HEK293 (cell line): ENCODE data around the gene TCF12.

ENCODE experiments used
- CTCF ChIA-PET: fragments of 350-600 bp; formaldehyde crosslinking; extraction: SDS; loops from one replicate; lab custom pipeline; 2021; ENCODE audit warnings: antibody characterized with exemption; lab: Yijun Ruan, JAX
- POLR2A ChIA-PET: fragments of 300-600 bp; formaldehyde crosslinking; extraction: SDS; loops from one replicate; lab custom pipeline; 2020; ENCODE audit warnings: antibody characterized with exemption, inconsistent platforms; lab: Yijun Ruan, JAX
- H3K27ac ChIP-seq: fragments of 200-500 bp; sonication (Bioruptor generic); 2 replicates; pipeline ENCODE4 v1.5.1; 2014; ENCODE audit warnings: low read depth, low read length, control low read depth, inconsistent platforms; ENCODE audit errors: extremely low read depth
- H3K36me3 ChIP-seq, 2 experiments: fragments of 200-500 bp in 1 of 2; sonication (Bioruptor generic) in 1 of 2; 1 replicate in 1 of 2; 2 replicates in 1 of 2; pipeline ENCODE4 v1.5.1; 2014 to 2017; ENCODE audit warnings: inconsistent platforms in 2 of 2, low read length in 2 of 2; ENCODE audit not compliant: control insufficient read depth in 2 of 2, insufficient read depth in 1 of 2
- H3K4me1 ChIP-seq: fragments of 200-500 bp; sonication (Bioruptor generic); 2 replicates; pipeline ENCODE4 v1.5.1; 2014; ENCODE audit warnings: mild to moderate bottlenecking, low read length, inconsistent platforms; ENCODE audit not compliant: control insufficient read depth, insufficient read depth
- H3K4me3 ChIP-seq: 2 replicates; pipeline ENCODE4 v1.5.1; 2011; ENCODE audit warnings: low read depth, mild to moderate bottlenecking, control low read depth, low read length, moderate library complexity
- H3K9me3 ChIP-seq: fragments of 200-500 bp; sonication (Bioruptor generic); 2 replicates; pipeline ENCODE4 v1.5.1; 2014; ENCODE audit warnings: low read depth, low read length, inconsistent platforms; ENCODE audit not compliant: control insufficient read depth, insufficient read depth
- BCL11B ChIP-seq: fragments of 450-650 bp; formaldehyde crosslinking; IDR thresholded peaks from 2 replicates; pipeline ENCODE4 v1.5.1; 2016; ENCODE audit warnings: low read depth, missing biosample characterization, missing genetic modification characterization
- HIC1 ChIP-seq: fragments of 450-650 bp; formaldehyde crosslinking; IDR thresholded peaks from 2 replicates; pipeline ENCODE4 v1.5.1; 2016; ENCODE audit warnings: missing biosample characterization, missing genetic modification characterization
- KLF8 ChIP-seq: fragments of 450-650 bp; formaldehyde crosslinking; IDR thresholded peaks from 2 replicates; pipeline ENCODE4 v1.5.1; 2016; ENCODE audit warnings: missing biosample characterization, missing genetic modification characterization
- RBAK ChIP-seq: fragments of 450-650 bp; formaldehyde crosslinking; IDR thresholded peaks from 2 replicates; pipeline ENCODE4 v1.5.1; 2016; ENCODE audit warnings: missing biosample characterization, missing genetic modification characterization
- SCRT2 ChIP-seq: fragments of 450-650 bp; formaldehyde crosslinking; IDR thresholded peaks from 2 replicates; pipeline ENCODE4 v1.5.1; 2016; ENCODE audit warnings: missing biosample characterization, missing genetic modification characterization
- TCF7L2 ChIP-seq: IDR thresholded peaks from 2 replicates; pipeline ENCODE4 v1.6.1; 2011; ENCODE audit warnings: low read depth, mild to moderate bottlenecking, inconsistent platforms, low read length, moderate library complexity, borderline replicate concordance
- TRIM28 ChIP-seq: IDR thresholded peaks from 2 replicates; pipeline ENCODE4 v1.6.1; 2011; ENCODE audit warnings: low read length, control low read depth, borderline replicate concordance
- ZBTB20 ChIP-seq: fragments of 450-650 bp; formaldehyde crosslinking; IDR thresholded peaks from 2 replicates; pipeline ENCODE4 v1.5.1; 2016; ENCODE audit warnings: missing biosample characterization, missing genetic modification characterization
- ZFP3 ChIP-seq: fragments of 450-650 bp; formaldehyde crosslinking; IDR thresholded peaks from 2 replicates; pipeline ENCODE4 v1.5.1; 2016; ENCODE audit warnings: low read depth, missing biosample characterization, missing genetic modification characterization
- ZNF146 ChIP-seq: fragments of 450-650 bp; formaldehyde crosslinking; IDR thresholded peaks from 2 replicates; pipeline ENCODE4 v1.5.1; 2016; ENCODE audit warnings: missing biosample characterization, missing genetic modification characterization
- ZNF19 ChIP-seq: fragments of 450-650 bp; formaldehyde crosslinking; IDR thresholded peaks from 2 replicates; pipeline ENCODE4; 2016; ENCODE audit warnings: missing biosample characterization, missing genetic modification characterization, low read depth
- ZNF239 ChIP-seq: fragments of 450-650 bp; formaldehyde crosslinking; IDR thresholded peaks from 2 replicates; pipeline ENCODE4 v1.5.1; 2016; ENCODE audit warnings: missing biosample characterization, missing genetic modification characterization
- ZNF292 ChIP-seq: fragments of 450-650 bp; formaldehyde crosslinking; IDR thresholded peaks from 2 replicates; pipeline ENCODE4 v1.5.1; 2016; ENCODE audit warnings: low read depth, missing biosample characterization, missing genetic modification characterization, borderline replicate concordance
- ZNF426 ChIP-seq: fragments of 450-650 bp; formaldehyde crosslinking; IDR thresholded peaks from 2 replicates; pipeline ENCODE4 v1.5.1; 2017; ENCODE audit warnings: missing biosample characterization, missing genetic modification characterization, mild to moderate bottlenecking, inconsistent platforms, moderate library complexity
- ZNF530 ChIP-seq: fragments of 450-650 bp; formaldehyde crosslinking; IDR thresholded peaks from 2 replicates; pipeline ENCODE4 v1.5.1; 2016; ENCODE audit warnings: low read depth, missing biosample characterization, missing genetic modification characterization
- ZNF548 ChIP-seq: fragments of 450-650 bp; formaldehyde crosslinking; IDR thresholded peaks from 2 replicates; pipeline ENCODE4 v1.5.1; 2016; ENCODE audit warnings: missing biosample characterization, missing genetic modification characterization
- ZNF549 ChIP-seq: fragments of 450-650 bp; IDR thresholded peaks from 2 replicates; pipeline ENCODE4 v1.5.1; 2018; ENCODE audit warnings: missing biosample characterization, missing genetic modification characterization, mild to moderate bottlenecking, inconsistent platforms, moderate library complexity
- ZNF558 ChIP-seq: fragments of 450-650 bp; formaldehyde crosslinking; IDR thresholded peaks from 2 replicates; pipeline ENCODE4 v1.5.1; 2016; ENCODE audit warnings: missing biosample characterization, missing genetic modification characterization
- ZNF560 ChIP-seq: fragments of 450-650 bp; formaldehyde crosslinking; IDR thresholded peaks from 2 replicates; pipeline ENCODE4 v1.5.1; 2017; ENCODE audit warnings: missing biosample characterization, missing genetic modification characterization, borderline replicate concordance
- ZNF626 ChIP-seq: fragments of 450-650 bp; sonication (Bioruptor Pico); formaldehyde crosslinking; IDR thresholded peaks from 2 replicates; pipeline ENCODE4 v1.5.1; 2018; ENCODE audit warnings: missing biosample characterization, missing genetic modification characterization, inconsistent platforms
- ZNF677 ChIP-seq: fragments of 450-650 bp; IDR thresholded peaks from 2 replicates; pipeline ENCODE4 v1.5.0; 2018; ENCODE audit warnings: missing biosample characterization, mild to moderate bottlenecking, missing genetic modification characterization, moderate library complexity
- TF ChIP-seq, protein P1 (sequence below): fragments of 450-650 bp; formaldehyde crosslinking; IDR thresholded peaks from 2 replicates; pipeline ENCODE4 v1.5.1; 2016; ENCODE audit warnings: missing biosample characterization, missing genetic modification characterization
- TF ChIP-seq, protein P2 (sequence below): fragments of 450-650 bp; formaldehyde crosslinking; IDR thresholded peaks from 2 replicates; pipeline ENCODE4 v1.5.1; 2016; ENCODE audit warnings: missing biosample characterization, missing genetic modification characterization

TCF12 gene

DNA sequence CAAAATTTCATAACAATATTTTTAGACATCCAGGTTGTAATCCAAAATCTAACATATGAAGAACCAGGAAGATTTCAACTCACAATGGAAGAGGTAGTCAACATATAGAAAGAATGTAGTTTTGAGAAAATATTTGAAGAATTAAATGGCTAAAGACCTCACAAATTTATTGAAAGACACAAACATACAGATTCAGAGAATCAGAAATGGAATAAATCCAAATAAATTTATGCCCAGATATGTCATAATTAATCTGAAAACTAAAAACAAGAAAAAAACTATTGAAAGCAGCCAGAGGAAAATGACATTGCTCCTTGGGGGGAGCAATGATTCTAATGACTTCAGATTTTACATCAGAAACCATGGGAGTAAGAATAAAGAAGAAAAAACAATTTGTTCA lies 75.8 kb downstream of the TCF12 start:
- TF ChIP-seq ZNF558 (tag by site-specific recombination), result peak; percentile 95
- no peak for TF ChIP-seq SCRT2
- TF ChIP-seq BCL11B, result no peak
- Histone ChIP-seq H3K4me1 (0 out of 2 replicates have a peak, but pooled peaks cover 3% of the 10 kb centered on the region), H3K4me3 (no peak overlapping the region), H3K9me3 (no peaks in the 10 kb centered on the region), H3K27ac (no peak overlapping the region), H3K36me3 (no peaks in the 10 kb centered on the region)
- ChIA-PET CTCF (no interaction called here), POLR2A (no interaction called here)

- Histone ChIP-seq H3K4me1 (no peaks in the 10 kb centered on the region), H3K9me3 (no peaks in the 10 kb centered on the region), H3K27ac (no peak overlapping the region), H3K4me3 (no peak overlapping the region), H3K36me3 (no peaks in the 10 kb centered on the region)
- ChIA-PET POLR2A (no interaction called here), CTCF (interaction anchor here (0.6 to 1.0 kb wide), 3 partner anchors 66 to 534 kb away, joined by 3 to 4 read pairs (median 4); no protein-coding TSS in a partner anchor)
- TF ChIP-seq ZNF19 (tag by site-specific recombination) (no peak), ZNF239 (no peak), ZNF426 (tag by site-specific recombination) (no peak), ZNF530 (tag by site-specific recombination) (no peak)
Observed at GRCh38 chr15:56996093-56996492, 77.6 kb downstream of the TCF12 start.

GRCh38 chr15:56996746-56997470 lies 78.5 kb downstream of the TCF12 start:
- TF ChIP-seq ZNF146 (tag by site-specific recombination), result peak; percentile 73
- no peak for TF ChIP-seq ZFP3 (tag by site-specific recombination)
- TF ChIP-seq, all 188 proteins: peak for 1
- no peak overlapping the region for H3K27ac ChIP-seq
- no peaks in the 10 kb centered on the region for H3K4me1 ChIP-seq
- no peaks in the 10 kb centered on the region for H3K9me3 ChIP-seq
- H3K36me3 ChIP-seq, result no peaks in the 10 kb centered on the region
- ChIA-PET CTCF (interaction anchor here (0.6 to 0.8 kb wide), 3 partner anchors 162 to 1794 kb away, joined by 3 to 4 read pairs (median 4); no protein-coding TSS in a partner anchor), POLR2A (no interaction called here)
- H3K4me3 ChIP-seq, result no peak overlapping the region

DNA sequence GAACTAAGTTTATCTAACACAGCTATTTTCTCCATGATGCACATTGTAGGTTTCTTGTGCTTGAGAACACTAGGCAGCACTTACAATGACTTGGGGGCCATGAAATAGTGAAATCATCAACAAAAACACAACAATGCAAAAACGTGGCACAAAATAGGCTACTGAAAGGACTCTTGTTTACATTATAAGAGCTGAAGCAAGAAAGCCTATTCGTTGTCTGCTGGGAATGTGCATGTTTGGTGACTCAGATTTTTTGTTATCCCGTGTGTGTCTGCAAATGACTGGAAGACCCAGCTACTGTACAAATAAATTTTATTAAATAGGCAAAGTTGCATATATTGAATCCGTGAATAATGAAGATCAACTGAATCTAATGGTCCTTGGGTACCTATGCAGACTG lies 85.0 kb downstream of the TCF12 start:
- TF ChIP-seq, protein P1, sequence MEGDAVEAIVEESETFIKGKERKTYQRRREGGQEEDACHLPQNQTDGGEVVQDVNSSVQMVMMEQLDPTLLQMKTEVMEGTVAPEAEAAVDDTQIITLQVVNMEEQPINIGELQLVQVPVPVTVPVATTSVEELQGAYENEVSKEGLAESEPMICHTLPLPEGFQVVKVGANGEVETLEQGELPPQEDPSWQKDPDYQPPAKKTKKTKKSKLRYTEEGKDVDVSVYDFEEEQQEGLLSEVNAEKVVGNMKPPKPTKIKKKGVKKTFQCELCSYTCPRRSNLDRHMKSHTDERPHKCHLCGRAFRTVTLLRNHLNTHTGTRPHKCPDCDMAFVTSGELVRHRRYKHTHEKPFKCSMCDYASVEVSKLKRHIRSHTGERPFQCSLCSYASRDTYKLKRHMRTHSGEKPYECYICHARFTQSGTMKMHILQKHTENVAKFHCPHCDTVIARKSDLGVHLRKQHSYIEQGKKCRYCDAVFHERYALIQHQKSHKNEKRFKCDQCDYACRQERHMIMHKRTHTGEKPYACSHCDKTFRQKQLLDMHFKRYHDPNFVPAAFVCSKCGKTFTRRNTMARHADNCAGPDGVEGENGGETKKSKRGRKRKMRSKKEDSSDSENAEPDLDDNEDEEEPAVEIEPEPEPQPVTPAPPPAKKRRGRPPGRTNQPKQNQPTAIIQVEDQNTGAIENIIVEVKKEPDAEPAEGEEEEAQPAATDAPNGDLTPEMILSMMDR (tag by site-specific recombination), result no peak
- TF ChIP-seq ZNF548 (tag by site-specific recombination) (no peak), ZNF292 (tag by site-specific recombination) (no peak), HIC1 (tag by site-specific recombination) (no peak), KLF8 (no peak), ZBTB20 (tag by site-specific recombination) (no peak), ZNF560 (tag by site-specific recombination) (no peak), TRIM28 (no peak), RBAK (no peak), TCF7L2 (no peak), ZNF549 (no peak), ZNF626 (tag by site-specific recombination) (no peak), ZNF677 (no peak), ZFP3 (tag by site-specific recombination) (no peak)
- TF ChIP-seq, protein P2, sequence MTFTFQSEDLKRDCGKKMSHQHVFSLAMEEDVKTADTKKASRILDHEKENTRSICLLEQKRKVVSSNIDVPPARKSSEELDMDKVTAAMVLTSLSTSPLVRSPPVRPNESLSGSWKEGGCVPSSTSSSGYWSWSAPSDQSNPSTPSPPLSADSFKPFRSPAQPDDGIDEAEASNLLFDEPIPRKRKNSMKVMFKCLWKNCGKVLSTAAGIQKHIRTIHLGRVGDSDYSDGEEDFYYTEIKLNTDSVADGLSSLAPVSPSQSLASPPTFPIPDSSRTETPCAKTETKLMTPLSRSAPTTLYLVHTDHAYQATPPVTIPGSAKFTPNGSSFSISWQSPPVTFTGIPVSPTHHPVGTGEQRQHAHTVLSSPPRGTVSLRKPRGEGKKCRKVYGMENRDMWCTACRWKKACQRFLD (tag by site-specific recombination), result no peak

More for the DNA sequence above, 85.0 kb downstream of the TCF12 start:
- H3K4me3 ChIP-seq, result no peak overlapping the region
- H3K36me3 ChIP-seq, result no peaks in the 10 kb centered on the region
- no peak overlapping the region for H3K27ac ChIP-seq
- ChIA-PET CTCF (interaction anchor here (0.6 kb wide), 2 partner anchors 54 to 514 kb away, joined by 3 to 8 read pairs; no protein-coding TSS in a partner anchor), POLR2A (interaction anchor here (0.5 kb wide), 1 partner anchor 192 kb away, joined by 4 read pairs; no protein-coding TSS in a partner anchor)
- H3K9me3 ChIP-seq, result no peaks in the 10 kb centered on the region
- H3K4me1 ChIP-seq, result no peaks in the 10 kb centered on the region
